ENCODE results near the gene HERC2.

DNA sequence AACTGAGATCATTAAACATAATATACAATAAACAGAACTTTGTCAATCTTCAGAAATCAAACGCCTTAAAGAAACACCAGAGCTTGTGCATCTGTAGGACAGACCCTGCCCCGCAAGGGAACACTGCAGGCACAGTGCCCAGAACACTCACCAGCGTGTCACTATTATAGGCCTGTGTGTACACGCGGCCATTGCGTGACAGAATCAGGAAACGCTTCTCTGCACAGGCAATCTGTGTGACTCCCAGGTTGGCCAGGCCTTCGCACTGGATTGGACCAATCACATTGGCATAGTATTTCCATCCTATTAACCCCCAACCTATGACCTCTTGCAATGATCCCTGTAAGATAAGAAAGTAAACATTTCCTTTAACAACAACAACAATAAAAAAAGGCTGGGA lies 52.9 kb downstream of the HERC2 start:
- no peak for TF ChIP-seq EZH2 (IDR thresholded peaks at IDR 0.05; ENCODE audit: borderline replicate concordance, low read length)
- TF ChIP-seq, protein P1, sequence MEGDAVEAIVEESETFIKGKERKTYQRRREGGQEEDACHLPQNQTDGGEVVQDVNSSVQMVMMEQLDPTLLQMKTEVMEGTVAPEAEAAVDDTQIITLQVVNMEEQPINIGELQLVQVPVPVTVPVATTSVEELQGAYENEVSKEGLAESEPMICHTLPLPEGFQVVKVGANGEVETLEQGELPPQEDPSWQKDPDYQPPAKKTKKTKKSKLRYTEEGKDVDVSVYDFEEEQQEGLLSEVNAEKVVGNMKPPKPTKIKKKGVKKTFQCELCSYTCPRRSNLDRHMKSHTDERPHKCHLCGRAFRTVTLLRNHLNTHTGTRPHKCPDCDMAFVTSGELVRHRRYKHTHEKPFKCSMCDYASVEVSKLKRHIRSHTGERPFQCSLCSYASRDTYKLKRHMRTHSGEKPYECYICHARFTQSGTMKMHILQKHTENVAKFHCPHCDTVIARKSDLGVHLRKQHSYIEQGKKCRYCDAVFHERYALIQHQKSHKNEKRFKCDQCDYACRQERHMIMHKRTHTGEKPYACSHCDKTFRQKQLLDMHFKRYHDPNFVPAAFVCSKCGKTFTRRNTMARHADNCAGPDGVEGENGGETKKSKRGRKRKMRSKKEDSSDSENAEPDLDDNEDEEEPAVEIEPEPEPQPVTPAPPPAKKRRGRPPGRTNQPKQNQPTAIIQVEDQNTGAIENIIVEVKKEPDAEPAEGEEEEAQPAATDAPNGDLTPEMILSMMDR (IDR thresholded peaks at IDR 0.05; ENCODE audit: low read length) = no peak

All from OCI-LY1 (cell line).